GM21367 (cell line): Measurements from ENCODE around the gene JAZF1.

ENCODE experiments used
- ATAC-seq: cut with Tn5 transposase; IDR thresholded peaks from one replicate; pipeline ENCODE4 v1.9.1; 2021; ENCODE audit not compliant: unreplicated experiment

JAZF1 gene

DNA sequence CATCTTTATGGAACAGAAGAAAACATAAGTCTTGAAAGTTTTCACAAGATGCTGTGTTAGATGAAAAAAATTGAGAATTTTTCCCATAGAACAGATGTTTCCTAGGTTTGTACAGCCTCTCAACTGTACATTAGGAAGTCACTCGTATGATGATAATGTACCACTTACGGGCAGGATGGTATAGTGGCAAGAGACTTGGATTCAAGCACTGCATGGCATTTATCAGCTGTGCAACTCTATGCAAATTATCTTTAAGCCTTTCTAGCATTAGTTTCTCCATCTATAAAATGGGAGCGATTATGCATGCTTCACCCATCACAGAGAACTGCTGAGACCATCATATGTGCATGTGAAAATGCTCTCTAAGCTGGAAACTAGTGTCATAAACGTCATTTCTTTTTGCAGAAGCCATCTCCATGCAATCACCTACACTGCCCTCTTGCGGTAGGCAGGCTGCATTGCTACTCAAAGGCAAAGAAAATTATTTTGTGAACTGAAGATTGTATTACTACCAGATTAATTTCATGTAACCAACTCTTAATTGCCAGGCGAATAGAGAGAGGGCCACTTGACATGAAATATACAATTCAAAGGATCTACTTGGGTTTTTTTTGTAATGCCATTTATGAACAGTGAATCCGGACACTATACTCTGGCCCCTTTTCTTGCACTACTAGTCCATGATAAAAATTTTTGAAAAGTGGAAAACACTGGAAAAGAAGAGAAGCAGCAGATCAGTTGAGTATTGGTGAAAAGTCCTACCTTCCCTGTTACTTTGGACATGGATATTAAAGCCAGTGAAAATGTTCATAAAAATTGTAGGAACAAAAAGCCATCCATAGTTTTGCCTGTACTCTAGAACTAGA lies 102.3 kb downstream of the JAZF1 start:
- no peak for ATAC-seq

DNA sequence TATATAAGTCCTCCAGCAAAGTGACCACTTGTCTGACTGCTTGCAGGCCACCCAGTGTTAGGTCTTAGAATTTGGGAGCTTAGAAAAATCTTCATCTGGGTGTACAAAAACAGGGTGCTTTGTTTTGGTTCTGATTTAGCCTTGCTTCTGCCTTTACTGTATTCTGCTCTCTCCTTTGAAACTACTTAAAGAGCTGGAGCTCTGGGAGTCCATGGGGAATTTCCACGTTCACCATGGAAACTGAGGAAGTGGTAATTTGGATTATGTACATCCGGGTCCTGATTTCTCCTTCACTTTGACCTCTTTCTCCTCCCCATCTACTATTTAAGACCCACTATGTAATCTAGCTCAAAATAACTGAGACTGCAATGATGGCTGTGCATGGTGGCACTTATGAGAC lies 103.0 kb downstream of the JAZF1 start:
- no peak for ATAC-seq

DNA sequence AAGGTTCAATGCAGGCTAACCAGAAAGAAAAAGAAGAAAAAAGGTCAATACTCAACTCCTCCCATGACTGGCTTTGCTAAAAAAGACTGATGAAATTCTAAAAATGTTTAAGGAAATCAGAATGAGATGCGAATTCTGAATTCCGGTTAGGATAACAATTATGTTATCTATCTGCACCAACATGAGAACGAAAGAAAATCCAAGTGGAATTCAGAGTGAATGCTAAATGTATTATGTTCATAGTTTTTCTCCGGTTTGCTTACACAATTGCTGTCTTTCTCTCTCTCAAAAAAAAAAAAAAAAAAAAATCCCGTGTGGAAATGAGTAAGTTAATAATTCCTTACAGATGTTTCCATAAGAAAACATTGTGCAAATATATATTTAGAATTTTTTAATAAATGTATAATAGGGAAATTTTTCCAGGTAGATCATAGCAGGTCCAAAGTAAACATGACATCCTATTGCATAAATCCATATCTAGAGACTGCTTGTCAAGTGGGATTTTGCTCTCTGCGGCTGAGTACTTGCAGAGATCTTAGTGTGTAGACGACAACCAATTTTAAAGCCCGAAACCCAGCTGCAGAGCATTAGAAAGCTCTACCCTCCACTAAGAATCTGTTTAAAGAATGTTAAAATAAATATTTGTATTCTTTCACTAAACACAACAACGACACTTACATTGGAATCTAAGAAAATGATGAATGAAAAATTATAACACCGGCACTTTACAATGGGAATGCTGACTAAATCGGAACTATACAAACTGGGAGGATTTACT lies 104.0 kb downstream of the JAZF1 start:
- no peak for ATAC-seq

DNA sequence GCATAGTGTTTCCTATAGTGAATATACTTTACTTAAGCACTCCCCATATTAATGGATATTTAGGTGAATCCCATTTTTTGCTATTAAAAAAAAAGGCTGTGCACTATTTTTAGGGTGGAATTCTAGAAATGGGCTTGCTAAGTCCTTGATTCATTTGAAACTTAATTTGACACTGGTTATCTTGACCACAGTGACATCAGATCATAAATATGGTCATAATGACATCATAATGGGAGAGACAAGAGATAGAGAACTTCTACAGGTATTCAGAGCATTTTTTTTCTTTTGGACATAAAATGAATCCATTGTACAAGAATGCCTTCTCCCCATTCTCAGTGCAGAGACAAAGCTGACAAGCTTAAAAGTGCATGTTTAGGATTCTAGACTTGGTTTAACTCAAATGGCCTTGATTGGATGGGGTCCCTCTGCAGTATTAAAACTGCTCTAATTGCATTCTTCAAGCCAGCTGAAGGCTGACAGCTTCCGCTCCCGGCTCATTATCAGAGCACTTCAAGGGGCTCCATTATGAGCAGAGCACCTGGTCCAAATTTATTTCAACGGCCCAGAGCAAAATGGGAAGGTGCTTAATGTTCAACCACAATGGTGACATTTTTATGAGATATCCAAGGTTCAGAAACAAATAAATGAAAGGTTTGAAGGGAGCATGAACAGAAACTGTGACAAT lies 104.8 kb downstream of the JAZF1 start:
- ATAC-seq, result no peak

DNA sequence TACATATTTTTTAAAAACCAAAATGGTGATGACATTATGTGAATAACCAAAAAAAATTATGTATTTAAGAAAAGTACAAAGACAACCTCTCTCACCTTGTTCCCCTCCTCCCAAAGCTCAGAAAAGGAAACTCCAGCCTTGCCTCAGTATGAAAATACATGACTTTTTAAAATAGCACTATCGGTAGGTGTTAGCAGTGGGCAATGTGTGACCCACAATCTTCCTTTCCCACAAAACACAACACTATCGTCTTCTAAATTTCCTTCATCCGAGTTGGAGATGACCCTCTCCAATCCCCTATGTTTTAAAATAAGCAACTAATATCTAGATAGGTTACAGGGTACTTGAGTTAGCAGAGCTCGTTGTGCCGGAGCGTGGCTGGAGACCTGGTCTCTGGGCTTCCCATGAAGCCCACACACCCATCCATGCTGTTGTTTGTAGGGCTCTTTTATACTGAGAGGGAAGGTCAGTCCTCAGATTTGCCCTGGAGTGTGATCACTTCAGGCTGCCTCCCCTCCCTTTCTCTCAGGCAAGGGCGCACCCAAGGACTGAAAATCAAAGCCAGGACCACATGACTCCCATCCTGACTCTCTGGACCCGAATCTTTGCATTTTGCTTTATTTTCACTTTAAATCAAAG lies 107.6 kb downstream of the JAZF1 start:
- no peak for ATAC-seq

DNA sequence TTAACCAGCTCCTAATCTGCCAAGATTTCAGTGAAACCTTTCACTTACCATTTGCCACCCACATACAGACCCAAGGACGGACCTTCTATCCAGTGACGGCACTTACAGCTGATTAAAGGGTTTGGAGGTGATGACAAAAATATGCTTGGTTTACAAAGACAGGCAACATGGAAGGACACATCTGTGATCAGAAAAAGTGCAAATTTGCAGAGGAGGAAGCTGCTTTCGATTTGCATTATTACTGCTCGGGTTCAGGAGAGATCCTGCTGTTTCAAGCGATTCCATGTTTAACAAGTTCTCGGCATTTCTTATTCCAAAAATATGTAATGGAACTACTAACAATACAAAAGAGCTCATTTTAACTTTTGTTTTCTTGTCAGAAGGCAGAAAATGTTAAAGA lies 109.0 kb downstream of the JAZF1 start:
- no peak for ATAC-seq

DNA sequence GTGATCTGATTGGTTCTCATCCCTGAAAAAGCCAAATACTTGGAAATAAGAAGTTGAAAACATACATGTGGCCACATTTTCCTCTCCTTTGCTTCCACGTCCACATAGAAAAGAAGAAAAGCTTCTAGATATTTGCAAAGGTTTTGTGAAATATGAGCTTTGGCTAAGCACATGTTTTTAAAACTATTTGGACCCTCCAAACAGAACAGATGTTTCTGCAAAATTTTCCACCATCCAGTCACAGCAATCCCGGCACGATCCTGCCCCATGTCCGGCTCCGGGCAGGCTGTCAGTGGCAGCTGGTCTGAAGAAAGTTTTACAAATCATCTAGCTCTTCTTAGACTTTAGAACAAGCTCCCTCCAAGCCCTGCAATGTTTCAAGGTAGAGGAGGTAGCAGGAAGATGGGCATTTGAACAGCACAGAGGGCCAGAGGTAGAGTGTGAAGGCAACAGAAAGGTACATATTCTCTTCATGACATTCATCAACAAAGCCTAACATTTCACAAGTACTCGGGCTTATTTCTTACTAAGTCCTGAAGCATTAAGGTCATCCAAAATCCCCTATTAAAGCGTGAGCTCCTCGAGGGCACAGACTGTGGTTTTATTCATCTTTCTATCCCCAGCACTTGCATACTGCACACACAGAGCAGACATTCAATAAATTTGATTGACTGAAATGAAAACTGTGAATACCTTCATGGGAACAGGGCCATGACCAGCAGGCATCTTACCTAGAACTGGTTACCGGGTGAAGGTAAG lies 110.1 kb downstream of the JAZF1 start:
- no peak for ATAC-seq

DNA sequence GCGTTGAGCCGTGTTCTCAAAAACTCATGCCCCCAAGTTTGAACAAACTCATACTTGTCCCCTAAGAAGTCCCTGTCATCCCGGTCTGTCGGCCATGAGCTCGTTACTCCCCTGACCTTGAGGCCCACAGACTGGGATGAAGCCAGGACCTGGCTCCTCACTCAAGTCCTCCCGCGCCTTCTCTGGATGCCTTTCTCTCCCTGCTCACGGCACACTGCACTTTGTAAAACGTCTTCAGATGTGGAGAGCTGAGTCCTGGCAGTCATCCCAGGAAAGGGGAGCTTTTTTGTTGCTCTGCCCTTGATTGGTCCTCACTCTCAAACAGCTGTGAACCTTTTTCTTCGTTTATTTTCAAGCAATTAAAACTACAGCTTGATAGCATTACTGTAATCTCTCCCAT lies 110.8 kb downstream of the JAZF1 start:
- ATAC-seq, result no peak

DNA sequence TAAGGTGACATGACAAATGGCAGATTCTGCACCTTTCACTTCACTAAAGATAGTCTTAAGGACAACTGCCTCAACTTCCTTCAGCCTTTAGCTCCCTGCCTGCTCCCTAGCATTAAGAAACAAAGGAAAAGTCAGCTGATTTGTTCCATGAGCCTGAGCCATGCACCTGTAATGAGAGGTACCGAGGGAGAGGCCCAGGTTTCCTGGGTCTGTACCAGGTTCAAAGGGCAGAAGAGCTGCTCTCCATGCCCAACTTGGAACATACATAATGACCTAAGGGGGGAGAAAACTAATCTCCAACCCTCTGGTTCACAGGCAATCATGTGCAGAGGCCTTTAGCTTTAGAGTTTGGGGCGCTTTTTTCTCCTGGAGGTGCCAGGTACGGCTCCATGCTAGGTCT lies 111.2 kb downstream of the JAZF1 start:
- no peak for ATAC-seq

DNA sequence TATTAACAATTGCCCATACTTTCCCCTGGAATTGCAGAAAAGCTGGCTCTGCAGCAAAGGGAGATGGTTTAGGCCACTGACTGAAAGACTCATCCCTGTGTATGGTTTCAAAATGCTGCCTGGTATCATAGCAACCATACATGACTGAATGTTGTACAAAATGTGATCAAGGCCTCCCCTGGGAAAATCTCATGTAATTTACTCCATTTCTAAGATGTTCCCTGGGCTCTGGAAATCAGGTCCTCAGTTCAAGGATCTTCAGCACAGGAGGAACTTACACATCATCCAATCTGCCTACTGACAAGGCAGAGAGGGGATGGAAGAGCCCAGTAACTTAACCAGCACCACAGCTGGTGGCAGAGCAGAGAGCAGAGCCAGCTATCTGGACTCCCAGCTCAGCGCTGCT lies 111.8 kb downstream of the JAZF1 start:
- ATAC-seq, result no peak

DNA sequence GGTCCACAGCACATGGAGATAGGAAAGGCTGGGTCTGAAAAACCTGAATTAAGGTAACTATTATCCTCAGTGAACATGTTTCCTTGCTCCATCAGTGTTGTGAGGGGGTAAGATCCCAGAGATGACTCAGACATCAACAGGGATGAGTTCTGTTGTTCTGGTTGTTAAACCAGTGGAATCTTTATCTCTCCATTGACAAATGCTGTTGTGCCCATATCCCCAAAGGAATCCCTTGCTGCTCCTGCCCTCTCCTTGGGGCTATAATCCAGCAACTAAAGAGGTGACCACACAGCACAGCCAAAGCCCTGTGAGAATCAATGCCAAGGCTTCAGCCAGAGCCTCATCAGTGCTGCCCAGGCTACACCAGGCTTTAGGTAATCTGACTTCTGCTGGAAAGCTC lies 113.4 kb downstream of the JAZF1 start:
- ATAC-seq, result no peak

DNA sequence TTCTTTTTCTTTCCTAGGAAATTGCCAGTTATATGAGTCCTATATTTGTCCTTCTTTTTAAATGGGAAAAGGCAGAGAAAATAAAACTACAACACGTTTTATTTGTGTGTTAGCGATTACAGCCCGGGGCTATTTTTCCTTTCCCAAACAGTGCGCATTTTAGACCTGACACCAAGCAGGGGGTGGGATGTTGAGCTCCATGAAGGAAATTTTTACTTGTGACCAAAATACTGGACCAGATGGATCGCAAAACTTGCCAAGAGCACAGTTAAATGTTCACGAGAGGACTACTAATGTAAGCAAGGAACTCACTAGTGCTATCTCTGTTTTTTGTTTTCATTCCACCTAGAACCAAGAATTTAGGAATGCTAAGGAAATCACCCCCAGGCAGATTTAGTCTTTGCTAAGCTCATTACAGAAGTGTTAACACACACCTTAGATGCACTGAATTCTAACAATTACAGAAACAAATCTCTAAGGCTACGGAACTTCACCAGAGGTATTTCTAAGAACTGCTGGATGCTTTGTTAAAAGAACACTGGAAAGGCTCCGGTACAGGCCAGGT lies 114.8 kb downstream of the JAZF1 start:
- ATAC-seq, result no peak

DNA sequence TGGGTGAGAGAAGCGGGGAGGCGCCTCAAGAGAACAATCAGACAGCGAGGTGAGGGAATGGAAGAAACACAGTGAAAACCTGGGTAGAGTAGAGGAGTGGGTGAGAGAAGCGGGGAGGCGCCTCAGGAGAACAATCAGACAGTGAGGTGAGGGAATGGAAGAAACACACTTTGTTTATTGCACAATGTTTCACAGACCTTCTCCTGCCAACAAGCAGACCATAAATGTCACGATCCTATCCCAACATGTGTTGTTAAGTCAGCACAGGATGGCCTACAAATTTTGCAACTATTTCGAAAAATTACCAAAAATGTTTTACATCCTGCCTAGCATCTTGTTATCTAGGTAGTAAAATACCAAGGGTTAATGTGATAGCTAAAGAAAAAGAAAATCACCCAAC lies 115.3 kb downstream of the JAZF1 start:
- ATAC-seq, result no peak

DNA sequence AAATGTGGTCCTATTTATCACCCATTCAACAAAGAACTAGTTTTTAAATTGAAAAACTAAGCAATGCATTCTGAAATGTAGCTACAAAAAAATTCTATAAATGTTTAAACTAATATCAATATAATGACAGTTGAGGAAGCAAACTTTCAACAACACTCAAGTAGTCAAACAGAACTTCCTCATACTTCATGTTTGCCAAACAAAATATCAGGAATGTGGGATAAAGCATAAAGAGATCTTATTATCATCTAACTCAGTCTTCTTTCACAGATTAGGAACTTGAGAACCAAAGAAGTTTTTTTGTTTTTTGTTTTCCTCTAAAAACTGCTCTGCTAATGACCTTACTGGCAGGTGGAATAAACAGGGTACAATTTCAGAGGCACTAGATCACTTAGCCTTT lies 116.2 kb downstream of the JAZF1 start:
- no peak for ATAC-seq

DNA sequence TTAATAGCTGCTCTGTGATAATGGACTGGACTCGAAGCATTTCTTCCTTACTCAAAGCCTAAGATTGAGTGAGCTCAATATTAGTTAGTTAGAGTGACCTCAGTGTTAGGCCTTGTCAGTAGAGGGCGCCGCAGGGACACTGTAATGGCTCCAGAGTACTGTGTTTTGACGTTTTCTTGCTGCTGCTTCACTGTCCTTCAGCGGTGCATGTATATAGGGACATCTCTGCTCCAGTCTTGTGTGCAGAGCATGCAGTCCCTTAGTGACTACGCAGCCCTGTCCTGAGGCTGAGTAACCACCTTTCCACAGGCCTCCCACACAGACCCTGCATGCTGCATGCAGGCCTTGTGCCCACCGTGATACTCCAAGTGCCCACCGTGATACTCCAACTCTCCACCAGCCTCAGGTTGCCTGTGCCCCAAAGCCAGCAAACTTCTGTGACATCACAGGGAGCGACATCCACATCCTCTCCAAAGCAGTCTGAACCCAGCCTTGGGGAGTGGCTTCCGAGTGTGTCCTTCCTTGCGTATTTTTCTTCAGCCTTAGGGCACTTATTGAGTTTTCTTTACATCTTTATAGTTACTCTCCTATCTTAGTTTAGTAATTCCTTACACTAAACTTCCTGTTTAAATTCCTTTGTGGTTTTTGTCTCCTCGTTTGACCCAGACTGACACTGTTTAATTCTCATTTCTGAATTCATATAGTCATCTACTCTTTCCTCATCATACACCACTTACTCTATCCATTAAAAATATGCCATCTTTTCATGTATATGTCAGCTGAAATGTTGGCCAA lies 118.2 kb downstream of the JAZF1 start:
- ATAC-seq, result no peak

DNA sequence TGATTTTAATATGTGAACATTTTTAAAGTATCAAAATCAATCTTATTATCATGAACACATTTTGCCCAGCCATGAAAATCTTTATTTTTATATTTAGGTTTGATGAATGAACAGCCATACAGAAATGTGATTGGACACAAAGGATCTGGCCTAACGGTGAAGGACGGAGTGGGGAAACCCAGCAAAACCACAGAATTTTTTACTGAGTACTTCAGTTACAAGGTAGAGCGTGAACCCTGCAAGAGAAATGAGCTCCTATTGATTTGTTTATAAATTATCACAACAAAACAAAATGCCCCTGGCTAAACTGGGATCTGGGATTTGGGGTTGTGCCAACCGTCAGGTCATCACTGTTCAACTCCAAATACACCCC lies 118.8 kb downstream of the JAZF1 start:
- ATAC-seq, result no peak

DNA sequence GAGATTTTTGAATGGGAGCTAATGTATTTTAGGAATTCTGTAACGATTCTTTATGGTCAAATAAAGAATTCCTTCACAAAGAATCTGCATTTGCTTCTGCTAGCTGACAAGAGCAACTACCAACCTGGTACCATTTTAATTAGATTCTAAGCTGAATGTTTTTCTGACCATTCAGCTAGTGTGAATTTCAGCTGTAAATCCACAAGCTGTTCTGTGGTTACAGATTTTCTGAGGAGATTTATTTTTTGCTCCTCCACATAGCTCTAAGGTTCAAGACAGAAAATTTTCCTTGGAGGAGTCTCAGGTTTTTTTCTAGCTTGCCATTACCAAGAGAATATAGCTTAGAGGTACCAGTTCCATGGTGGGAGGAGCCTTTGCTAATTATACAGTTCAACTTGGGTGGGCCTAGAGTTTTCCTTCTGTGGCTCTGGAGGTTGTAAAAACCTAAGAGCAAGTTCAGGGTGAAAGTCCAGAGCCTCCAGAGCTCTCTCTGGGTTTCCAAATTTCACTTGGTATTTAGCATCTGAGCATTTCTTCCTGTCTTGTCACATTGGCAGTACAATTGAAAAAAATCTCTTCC lies 120.1 kb downstream of the JAZF1 start:
- no peak for ATAC-seq

DNA sequence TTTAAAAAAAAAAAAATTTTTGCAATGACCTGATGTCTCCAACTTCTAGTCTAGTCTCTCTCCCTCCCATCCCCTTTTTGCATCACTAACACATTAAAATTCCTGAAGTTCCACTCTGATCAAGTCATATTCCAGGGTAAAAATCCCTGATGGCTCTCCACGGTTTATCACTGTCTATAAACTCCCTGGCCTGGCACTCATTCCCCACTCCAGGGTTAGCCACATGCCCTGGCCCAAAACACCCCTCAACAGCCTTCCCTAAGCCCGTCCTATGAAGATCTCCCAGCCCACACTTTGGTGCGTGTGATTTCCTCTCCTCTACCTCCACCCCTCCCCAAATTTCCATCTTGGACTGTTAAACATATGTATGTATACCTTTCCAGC lies 125.4 kb downstream of the JAZF1 start:
- no peak for ATAC-seq

DNA sequence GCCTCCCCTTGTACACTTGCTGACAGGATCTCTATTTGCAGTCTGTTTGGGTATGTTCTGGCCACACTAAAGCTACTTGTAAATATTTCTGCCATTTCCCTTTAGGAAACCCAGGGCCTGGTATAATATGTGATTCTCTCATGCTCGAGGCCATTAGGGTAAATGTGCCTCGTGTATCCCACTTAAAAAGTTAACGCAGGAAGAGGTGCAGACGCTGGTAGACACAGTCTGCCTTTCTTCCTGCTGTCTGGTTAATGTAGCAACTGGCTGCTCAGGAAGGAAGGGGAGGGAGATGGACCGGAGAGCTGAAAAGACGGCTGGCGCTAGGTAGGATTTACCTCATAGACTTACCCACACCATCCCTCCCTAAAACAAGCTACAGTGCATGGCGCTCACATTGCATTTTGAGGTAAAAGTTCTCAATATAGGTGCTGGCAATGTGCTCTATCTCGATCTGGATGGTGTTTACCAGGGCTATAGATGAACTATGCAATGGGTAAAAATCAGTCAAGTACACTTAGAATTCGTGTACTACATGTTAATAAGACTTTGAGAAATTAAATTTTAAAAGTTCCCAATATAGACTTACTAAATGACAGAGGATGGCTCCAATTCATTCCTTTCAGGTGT lies 125.9 kb downstream of the JAZF1 start:
- no peak for ATAC-seq
